ENCODE data around the gene MOB3C. TPM values are rescaled to one million over a fixed set of nuclear protein-coding genes. Genes with fewer than 3 reads are reported as not detected.

Gene MOB3C
- total RNA-seq, 1 donor from 2014 or later: 7.5 TPM

DNA sequence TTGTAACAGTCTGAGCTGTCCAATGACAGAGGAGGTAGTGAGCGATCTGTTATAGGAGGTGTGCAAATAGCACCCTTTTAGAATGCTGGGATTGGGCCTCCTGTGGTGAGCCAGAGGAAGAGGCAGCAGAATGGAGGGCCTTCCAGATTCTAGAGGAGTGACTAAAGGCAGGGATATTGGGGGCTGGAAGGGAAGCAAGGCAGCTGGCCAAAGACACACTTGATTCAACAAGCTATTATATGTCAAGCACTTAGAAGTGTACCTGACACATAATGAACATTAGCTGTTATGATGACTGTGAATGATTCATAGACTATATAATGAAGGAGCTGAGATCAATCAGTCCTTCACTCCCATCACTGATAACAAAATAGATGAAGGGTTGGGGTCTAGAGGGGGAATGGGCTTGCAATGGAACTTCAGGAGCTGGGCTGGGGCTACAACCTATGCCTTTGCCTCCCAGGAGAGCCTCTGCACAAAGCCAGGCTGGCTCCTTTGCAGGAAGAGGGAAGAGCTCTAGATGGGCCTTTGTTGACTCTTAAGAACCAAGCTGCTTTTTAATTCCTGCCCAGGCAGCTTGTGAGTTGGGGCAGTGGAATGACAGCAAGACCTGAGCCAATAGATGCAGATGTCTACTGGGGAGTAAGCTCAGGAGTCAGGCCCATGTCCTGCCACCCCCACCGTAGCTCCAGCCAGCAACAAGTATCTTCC lies 10.2 kb downstream of the MOB3C start:
- DNase-seq (ENCODE audit: low read depth, low spot score): no peak

DNA sequence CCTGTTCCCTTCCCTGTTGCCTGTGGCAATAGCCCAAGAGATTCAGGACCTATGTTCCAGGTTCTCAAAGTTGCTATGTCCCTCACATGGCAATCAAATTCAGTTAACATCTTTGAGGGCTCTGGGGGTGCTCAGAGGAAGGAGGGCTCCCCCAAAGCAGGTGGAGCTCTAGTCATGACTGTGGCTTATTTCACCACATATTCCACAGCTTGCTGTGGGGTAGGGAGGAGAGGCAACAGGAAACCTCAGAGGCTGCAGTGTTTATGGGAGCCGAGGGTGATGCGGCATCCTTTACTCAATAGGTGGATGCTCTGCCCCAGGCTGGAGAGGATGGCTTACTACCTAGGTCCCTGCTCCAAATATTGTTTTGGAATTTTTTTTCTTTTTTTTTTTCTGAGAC lies 11.4 kb downstream of the MOB3C start:
- DNase-seq (ENCODE audit: low read depth, low spot score): no peak

DNA sequence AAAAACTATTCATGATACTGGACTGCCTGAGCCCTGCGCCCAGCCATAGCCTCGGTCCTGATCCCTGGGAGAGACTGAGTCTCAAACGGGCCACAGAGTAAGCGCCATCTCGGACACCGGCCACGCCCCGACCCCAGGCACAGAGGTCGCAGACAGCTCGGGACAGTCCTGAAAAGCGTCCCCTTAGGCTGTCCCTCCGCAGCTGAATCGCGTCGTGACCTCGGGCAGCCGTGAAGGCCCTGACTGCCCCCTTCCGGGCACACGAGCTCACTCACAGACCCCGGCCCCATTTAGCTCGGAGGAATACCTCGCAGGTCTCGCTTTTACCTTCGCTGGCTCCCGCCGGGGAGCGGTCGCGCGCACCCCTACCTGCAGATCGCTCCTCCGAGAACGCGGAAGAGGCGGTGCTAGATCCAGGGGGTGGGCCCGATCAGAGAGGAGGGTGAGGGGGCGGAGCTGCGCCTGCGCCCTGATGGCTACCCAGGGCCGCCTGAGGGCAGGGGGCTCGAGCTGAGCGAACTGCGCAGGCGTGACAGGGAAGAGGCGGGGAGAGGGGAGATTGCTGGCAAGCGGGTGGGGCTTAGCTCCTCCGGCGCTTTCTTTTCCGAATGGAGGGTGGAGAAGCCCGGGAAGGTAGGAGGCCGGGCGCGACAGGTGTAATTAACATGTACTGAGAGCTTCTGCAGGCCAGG lies 12.6 kb downstream of the MOB3C start, which contains the start of gene MKNK1:
MKNK1 (minus strand) TSS at position 411 of the 692 bp plus-strand sequence. CDS start 20,941 bp downstream, outside the sequence.
- DNase-seq (ENCODE audit: low read depth, low spot score): peak; percentile 61

DNA sequence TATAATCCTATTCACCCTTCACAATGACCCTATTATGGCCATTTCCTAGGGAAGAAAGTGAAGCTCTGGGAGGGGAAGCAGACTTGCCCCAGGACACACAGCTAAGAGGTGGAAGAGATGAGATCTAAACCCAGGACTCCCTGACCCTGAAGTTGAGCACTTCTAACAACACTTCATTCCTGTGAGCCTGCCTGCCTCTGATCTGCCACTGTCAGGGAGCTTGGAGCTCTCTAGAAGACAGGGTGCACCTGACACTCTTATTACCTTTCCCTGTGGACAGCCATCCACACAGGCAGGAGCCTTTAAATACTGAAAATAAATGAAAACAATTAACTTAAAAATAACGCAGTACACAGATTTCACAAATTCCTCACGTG lies 13.1 kb downstream of the MOB3C start:
- no peak for DNase-seq (ENCODE audit: low read depth, low spot score)

DNA sequence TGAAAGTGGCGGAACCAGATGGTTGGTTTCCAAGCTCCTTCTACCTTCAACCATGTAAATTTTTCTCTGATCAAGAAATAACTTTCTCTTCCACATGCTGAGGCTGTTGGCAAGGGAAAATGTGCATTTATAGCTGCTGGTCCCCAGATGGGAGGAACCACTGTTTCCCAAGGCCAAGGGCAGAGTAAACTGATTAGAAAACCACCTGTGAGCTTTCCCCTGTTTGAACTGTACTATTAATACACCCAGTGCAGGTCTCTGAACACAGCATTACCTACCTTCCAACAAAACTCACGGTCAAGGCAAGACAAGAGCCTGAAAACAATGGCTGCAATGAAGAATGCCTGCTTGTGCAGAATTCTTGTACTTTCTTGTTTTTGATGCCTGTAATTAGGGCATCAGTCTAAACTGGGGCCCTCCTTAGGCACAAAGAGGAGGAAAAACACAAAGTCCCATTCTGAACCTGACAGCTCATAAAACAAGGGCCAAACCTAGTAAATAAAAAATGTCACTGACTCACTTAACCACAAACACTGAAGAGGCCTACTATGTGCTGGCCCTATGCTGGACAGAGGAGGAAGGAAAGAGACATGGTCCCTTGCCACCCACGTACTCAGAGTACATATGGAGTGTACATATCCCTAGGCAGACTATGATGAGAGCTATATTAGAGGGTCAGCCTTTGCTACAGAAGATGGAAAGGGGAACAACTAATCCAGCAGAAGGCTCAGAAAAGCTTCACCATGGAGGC lies 15.2 kb downstream of the MOB3C start:
- DNase-seq (ENCODE audit: low read depth, low spot score): no peak

DNA sequence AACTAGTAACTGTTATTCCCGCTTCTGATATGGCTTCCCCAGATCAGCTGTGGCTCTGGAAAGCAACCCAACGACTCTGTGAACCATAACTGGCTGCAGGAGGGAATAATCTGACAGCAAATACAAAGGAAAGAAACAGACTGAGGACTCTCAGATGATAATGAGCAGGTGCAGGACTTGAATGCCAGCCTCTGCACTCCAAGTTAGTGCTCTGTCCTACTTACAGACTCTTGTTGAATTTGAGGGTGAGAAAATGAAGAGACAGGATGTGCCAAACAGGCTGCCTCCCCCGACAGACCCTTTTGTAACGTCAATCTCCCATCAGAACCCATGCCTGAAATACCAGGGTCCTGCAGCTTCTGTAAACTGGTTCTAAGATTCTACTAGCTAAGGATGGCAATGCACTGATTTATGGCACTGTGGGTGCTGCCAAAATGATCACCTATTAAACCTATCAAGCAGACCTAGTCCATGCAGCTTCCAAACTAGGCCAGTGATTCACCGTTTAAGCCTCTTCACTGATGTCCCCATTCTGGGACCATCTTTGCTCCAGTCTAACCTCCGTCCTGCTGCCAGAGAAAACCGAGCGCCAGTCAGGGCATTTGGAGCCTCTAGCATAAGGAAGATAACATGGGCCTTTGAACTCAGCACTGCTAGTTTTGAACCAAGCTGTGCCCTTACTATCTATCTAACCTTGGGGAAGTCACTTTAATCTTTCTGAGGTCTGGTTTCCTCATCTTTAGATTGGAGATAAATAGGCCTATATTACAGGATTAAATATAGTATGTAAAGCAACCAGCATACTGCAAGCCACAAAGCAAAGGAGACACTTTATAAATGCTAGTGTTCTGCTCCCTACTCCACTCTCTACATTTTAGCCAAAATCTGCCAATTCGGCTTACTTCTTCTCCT lies 17.3 kb downstream of the MOB3C start:
- DNase-seq (ENCODE audit: low read depth, low spot score): no peak

DNA sequence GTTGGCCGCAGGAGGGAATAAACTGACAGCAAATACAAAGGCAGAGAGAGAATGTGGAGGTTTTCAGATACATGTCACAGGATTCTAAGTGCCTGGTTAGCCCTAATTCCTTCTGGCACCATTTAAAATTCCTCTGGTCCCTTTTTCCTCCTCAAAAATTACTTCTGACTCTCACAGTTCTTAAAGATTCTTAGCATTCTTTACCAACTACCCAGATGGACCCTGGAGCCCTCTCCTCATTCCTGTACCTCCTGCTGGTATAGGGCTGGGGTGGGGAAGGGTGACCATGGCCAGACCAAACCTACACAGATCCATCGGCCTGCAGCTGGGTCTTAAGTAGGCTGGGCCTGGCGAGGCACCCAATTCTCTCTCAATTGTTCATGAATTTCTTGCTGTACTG lies 19.8 kb downstream of the MOB3C start:
- DNase-seq (ENCODE audit: low read depth, low spot score): no peak

DNA sequence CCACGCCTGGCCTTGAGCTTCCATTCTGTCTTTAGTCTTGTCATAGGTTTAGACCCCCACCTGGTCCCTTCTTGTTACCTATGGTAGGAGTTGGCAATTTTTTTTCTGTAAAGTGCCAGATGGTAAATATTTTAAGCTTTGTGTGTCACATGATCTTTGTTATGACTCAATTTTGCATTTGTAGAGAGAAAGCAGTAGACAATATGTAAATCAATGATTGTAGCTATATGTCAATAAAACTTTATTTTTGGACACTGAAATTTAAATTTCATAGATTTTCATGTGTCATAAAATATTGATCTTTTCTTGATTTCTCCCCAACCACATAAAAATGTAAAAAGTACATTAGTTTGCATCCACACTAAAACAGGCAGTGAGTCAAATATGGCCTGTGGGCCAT lies 20.6 kb downstream of the MOB3C start:
- DNase-seq (ENCODE audit: low read depth, low spot score): no peak

DNA sequence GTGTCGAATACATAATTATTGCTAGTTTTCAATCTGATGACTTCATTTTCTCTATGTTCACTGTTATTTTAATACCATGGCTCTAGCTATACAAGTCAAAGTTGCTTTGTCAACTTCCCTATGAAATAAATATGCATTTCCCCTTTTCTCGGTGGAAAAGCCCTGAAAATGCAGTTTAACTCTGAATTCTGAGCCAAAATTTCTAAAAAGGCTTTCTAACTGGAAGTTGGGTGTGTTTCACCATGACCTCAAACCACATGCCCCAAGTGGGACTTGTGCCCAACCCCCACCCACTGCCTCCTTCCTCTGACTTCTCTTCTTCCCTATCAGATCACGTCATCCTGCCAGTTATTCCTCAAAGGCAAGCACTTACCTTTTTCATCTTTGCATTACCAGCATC lies 21.5 kb downstream of the MOB3C start:
- DNase-seq (ENCODE audit: low read depth, low spot score): no peak

DNA sequence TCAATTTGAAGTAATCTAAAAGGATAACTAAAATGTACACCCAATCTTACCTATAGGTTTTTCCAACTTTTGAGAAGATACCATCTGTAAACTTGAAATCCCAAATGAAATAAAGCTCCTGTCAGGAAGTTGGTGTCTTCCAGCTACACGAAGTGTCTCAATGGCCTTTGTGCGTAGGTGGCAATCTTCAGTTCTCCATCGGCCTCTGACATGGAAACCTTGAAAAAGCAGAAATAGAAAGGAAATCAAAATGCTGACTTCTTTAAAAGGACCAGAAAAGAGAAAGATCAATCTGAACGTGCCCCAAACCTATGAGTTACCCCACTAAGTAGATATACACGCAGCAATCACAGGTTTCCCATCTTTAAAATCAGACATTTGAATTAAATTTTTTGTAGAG lies 22.5 kb downstream of the MOB3C start:
- no peak for DNase-seq (ENCODE audit: low read depth, low spot score)

DNA sequence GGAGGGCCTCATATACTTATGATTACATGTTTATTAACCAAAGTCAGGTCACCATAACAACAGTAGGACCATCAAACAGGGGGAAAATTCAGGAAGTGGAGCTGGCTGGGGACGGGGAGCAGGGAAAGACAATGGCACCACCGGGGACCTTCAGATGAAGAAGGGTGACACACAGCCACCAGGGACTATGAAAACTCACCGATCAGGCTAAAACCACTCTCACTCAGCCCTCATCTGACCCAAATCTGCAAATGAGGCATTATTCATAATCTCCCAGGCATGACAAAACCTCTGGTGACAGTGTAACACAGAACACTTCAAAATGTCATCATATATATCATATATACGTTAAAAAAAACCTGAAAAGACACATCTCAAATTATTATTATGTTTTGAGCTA lies 23.8 kb downstream of the MOB3C start:
- no peak for DNase-seq (ENCODE audit: low read depth, low spot score)

DNA sequence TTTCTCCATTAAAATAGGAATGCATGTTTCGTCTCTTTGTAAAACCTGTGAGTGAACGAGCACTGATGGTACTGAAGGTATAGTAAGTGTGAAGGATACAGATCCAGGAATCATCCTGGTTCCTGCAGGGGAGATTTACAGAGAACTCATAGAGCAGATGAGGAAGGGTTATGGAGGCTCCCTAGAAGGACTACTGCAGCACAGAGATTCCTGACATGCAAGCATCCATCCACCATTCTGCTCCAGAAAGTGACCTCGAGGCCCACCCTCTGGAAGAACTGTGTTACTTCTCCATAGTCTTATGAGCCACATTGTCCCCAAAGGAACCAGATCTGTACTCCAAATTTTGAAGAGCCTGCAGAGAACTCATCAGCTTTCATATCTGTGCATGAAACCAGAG lies 27.1 kb downstream of the MOB3C start:
- DNase-seq (ENCODE audit: low read depth, low spot score): no peak

DNA sequence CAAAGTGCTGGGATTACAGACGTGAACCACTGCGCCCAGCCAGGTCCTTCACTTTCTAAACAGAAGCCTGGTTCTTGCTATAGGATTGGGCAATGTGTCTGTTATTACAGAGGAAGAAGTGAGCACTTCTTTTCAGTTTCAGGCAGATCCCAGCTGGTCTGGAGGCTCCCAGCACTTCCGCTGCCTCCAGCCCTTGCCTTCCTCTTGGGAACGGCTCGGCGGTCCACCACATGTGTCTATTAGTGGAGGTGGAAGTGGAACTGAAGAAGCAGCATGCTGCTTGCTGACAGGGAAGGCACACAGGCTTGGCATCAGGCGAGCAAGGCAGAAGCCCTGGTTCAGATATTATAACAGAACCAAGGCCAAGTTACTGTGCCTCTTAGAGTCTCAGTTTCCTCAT lies 29.5 kb downstream of the MOB3C start:
- no peak for DNase-seq (ENCODE audit: low read depth, low spot score)

DNA sequence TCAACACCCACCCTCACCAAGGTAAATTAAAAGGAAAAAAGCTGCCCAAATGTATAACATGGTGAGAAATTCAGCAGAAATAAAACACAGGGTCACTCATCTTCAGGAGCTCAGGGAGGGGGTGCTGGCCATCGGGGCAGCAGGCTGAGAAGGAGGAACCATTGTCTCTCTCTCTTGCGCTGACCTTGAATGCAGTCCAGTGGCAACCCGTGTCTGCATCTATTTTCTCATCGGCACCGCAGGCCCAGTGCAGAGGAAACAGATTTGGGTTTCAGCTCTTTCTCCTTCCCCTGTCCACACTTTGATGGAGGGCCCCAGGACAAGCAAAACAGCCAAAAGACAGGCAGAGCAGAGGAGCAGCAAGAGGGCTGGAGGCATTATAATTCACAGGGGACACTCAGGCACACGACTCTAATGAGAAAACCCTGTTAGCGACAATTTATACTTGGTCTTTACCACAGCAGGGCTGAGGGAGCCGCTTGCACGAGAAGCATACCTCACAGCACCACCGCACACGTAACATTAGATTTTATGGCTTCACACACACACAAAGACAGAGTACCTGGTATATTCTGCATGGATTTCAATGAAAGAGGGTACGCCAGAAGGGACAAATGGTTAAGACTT lies 31.2 kb downstream of the MOB3C start:
- no peak for DNase-seq (ENCODE audit: low read depth, low spot score)

DNA sequence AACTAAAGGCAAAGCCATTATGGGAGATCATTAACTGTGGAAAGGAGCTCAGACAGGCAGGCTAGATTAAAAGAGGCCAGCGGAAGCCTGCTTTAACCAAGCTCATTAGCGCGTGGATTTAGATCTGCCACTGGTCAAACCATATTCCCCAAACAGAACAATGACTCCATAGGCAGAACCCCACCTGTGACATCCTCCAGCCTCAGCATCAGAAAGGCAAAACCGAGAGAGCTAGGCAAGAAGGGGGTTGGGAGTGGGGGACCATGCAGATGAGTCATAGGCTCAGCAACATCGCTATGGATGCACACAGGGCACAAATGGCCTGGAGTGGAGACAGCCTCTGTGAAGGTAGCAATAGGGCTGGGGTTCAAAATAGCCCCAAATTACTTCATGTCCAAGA lies 33.1 kb downstream of the MOB3C start:
- DNase-seq (ENCODE audit: low read depth, low spot score): no peak

DNA sequence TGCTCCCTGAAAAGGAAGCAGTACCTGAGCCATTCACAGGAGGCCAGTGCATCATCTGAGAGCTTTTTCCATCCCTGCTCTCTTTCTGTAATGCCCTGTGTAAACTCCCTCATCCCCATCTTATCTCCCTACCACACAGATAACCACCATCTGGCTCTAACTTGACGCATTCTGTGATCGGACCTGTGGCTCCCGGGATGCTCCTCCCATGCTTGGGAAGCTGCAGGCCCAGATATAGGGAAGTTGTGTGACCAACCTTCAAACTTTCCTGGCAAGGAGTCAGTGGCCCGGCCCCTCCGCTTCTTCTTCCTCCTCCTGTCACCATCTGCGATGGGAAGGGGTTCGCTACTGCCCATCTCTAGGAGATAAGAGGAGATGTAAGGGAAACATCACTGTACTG lies 33.6 kb downstream of the MOB3C start:
- no peak for DNase-seq (ENCODE audit: low read depth, low spot score)

DNA sequence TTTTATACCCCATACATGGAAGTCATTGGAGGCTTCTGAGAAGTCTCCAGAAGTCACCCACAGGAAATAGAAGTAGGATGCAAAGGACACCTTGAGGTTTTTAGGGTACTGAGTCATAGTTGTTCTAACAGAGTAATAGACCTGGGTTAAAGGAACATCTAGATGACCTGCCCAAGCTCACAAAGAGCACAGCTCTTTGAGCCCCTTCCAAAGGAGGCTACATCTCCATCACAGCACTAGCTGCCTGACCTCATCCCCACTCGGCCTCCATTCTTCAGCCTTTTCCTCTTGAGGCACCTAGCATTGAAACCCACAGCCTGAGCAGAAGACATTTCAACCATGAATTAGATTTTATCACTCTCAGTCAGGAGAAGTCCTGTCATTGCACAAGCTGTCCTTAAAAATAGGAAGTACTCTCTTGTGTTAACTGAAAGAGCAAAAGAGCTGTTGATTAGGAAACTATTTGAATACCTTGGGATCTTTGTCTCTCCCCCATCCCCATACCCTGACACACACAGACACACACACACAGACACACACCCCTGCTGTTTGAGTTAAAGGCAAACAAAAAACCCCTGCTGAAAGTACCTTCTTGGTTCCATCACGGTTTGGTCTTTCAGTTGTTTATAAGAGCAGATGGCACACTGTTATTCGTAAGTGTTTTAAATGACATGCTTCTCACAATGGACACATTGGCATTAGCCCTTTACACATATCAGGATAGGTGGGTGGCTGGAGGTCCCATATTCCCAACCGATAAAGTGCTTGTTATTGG lies 34.7 kb downstream of the MOB3C start:
- DNase-seq (ENCODE audit: low read depth, low spot score): no peak

DNA sequence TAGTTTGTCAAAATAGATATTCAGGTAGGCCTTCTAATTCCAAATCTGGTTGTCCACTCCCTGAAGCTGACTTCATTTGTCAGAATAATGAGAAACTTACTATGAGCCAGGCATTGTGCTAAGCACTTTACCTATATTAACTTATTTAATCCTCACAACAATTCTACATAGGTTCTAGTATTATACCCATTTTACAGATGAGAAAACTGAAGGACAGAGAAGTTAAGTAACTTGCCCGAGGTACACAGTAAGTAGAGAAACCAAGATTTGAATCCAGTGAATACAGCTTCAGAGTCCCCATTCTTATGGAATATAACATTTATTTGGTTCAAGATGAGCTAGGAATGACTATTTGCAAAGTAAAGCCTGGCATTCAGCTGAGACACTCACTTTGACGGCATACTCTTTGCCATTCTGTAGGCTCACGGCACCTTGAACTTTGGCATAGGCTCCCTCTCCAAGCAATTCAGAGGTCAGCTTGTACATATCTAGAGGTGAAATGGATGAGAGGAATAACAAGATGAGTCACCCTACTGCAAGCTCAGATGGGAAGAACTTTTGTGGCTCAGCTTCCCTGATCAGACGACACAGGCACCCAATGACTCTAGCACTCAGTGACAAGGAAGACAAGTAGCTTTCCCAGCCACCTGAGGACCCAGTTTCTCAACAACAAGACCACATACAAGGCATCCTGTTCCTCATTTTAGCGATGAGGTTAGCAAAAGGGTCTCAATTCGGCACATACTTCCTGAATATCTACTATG lies 36.3 kb downstream of the MOB3C start:
- DNase-seq (ENCODE audit: low read depth, low spot score): no peak

DNA sequence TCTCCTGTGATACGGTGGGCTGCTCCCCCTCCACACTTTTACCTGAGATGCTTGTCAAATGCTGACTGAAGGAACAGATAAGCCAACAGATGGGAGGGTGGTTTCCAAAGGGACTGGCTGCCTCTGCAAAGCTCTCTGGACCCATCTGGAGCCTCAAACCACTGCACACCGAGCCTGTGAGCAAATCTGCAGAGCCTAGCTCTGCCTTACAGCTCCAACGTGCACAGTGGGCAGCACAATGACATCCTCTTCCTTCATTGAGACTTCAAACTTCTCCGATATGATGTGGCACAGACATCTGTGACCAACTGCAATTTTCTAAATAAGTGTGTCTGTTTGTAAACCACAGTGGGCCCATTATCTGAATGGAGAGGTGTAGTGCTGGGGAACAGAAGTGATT lies 38.9 kb downstream of the MOB3C start:
- DNase-seq (ENCODE audit: low read depth, low spot score): no peak
